ENCODE results near the gene NGDN.
"Not testable (repeated sequence)": the region's sequence is repeated elsewhere in the genome, so short reads cannot be mapped to it uniquely, and the experiment has no call there.

Gene NGDN

GRCh38 chr14:23469127-23469905 lies at the start of gene NGDN:
NGDN (plus strand) TSS chr14:23469703; CDS start chr14:23469716, 13 bp downstream.
- peak; percentile 91 for DNase-seq

- DNase-seq, result no peak
These were observed 47.9 kb upstream of the NGDN start for GRCh38 chr14:23421594-23421993.

- no peak for DNase-seq
These were observed 45.8 kb upstream of the NGDN start for GRCh38 chr14:23423657-23424056.

GRCh38 chr14:23425169-23425568 lies 44.3 kb upstream of the NGDN start:
- DNase-seq, result no peak

GRCh38 chr14:23425798-23426197 lies 43.7 kb upstream of the NGDN start:
- not testable (repeated sequence) for DNase-seq

- no peak for DNase-seq
These were observed 40.6 kb upstream of the NGDN start for GRCh38 chr14:23428686-23429495.

- no peak for DNase-seq
These were observed 39.3 kb upstream of the NGDN start for GRCh38 chr14:23430016-23430722.

GRCh38 chr14:23430723-23431085 lies 38.8 kb upstream of the NGDN start:
- no peak for DNase-seq

GRCh38 chr14:23431486-23431885 lies 38.0 kb upstream of the NGDN start:
- no peak for DNase-seq

GRCh38 chr14:23432102-23432925 lies 37.2 kb upstream of the NGDN start:
- no peak for DNase-seq

GRCh38 chr14:23432946-23433345 lies 36.6 kb upstream of the NGDN start:
- no peak for DNase-seq

GRCh38 chr14:23433457-23433856 lies 36.0 kb upstream of the NGDN start:
- DNase-seq, result no peak

- no peak for DNase-seq
These were observed 34.8 kb upstream of the NGDN start for GRCh38 chr14:23434488-23435222.

GRCh38 chr14:23435543-23436326 lies 33.8 kb upstream of the NGDN start, which contains the start of gene MYH7:
MYH7 (minus strand) TSS chr14:23435660; CDS start chr14:23433732, 1,928 bp downstream.
- DNase-seq, result no peak

GRCh38 chr14:23436327-23437132 lies 33.0 kb upstream of the NGDN start:
- DNase-seq, result no peak

GRCh38 chr14:23437133-23438100 lies 32.1 kb upstream of the NGDN start:
- DNase-seq, result no peak

GRCh38 chr14:23438101-23438971 lies 31.2 kb upstream of the NGDN start:
- DNase-seq, result no peak

Data from activated naive CD4-positive, alpha-beta T cell treated with anti-CD3 and anti-CD28 coated beads, Interleukin-2, amount 50 U/mL, for 16 hours (primary cell).